ENCODE results near the gene SMIM20.

SMIM20 gene

DNA sequence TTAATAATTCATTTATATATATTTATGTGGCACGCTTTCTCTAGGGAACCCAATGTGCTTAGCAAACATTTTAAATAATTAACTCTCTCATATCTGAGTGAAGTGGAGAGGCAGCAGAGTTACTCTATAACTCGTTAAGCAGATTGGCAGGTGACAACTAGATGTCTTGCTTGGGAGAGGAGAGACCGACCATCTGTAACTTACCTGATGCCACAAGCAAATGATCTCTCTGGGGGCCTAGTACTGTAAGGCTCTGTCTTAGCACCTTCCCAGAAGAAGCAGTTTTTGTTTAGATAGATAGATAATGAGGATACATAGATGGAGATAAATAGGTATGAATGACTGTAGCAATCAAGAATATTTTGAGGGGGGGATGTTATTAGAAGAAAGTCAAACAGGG lies 39.4 kb upstream of the SMIM20 start:
- Histone ChIP-seq H3K4me2 (ENCODE audit: low read depth, low read length) (peak overlapping the region; percentile 53), H3F3A (ENCODE audit: insufficient read depth, low read length) (peaks cover 25% of the 10 kb centered on the region), H2AFZ (ENCODE audit: low read length) (peak overlapping the region; percentile 66; the same call in 1 of the 2 replicates), H3K9me2 (replicated peaks; ENCODE audit: insufficient read depth, low read length) (no peaks in the 10 kb centered on the region), H3K27me3 (replicated peaks; ENCODE audit: insufficient read depth, low read length) (no peaks in the 10 kb centered on the region), H3K27ac (ENCODE audit: low read length) (peak overlapping the region; percentile 87), H3K9ac (ENCODE audit: low read length) (peak overlapping the region; percentile 28; the same call in 1 of the 2 replicates), H3K4me3 (ENCODE audit: low read length) (no peak overlapping the region), H3K4me1 (ENCODE audit: low read length) (peaks cover 68% of the 10 kb centered on the region), H3K36me3 (replicated peaks; ENCODE audit: insufficient read depth, low read length) (no peaks in the 10 kb centered on the region), H4K20me1 (ENCODE audit: insufficient read depth, low read length) (no peaks in the 10 kb centered on the region), H3K79me2 (ENCODE audit: low read length) (no peaks in the 10 kb centered on the region), H3K9me3 (replicated peaks; ENCODE audit: insufficient read depth, low read length) (no peaks in the 10 kb centered on the region)
- DNase-seq: no peak
- TF ChIP-seq EZH2 (optimal IDR thresholded peaks at IDR 0.05; ENCODE audit: low read depth, low read length) (no peak), EZH2phosphoT487 (IDR thresholded peaks at IDR 0.05; ENCODE audit: low read length) (no peak)
- TF ChIP-seq, protein P1, sequence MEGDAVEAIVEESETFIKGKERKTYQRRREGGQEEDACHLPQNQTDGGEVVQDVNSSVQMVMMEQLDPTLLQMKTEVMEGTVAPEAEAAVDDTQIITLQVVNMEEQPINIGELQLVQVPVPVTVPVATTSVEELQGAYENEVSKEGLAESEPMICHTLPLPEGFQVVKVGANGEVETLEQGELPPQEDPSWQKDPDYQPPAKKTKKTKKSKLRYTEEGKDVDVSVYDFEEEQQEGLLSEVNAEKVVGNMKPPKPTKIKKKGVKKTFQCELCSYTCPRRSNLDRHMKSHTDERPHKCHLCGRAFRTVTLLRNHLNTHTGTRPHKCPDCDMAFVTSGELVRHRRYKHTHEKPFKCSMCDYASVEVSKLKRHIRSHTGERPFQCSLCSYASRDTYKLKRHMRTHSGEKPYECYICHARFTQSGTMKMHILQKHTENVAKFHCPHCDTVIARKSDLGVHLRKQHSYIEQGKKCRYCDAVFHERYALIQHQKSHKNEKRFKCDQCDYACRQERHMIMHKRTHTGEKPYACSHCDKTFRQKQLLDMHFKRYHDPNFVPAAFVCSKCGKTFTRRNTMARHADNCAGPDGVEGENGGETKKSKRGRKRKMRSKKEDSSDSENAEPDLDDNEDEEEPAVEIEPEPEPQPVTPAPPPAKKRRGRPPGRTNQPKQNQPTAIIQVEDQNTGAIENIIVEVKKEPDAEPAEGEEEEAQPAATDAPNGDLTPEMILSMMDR (IDR thresholded peaks at IDR 0.05; ENCODE audit: low read length): no peak

DNA sequence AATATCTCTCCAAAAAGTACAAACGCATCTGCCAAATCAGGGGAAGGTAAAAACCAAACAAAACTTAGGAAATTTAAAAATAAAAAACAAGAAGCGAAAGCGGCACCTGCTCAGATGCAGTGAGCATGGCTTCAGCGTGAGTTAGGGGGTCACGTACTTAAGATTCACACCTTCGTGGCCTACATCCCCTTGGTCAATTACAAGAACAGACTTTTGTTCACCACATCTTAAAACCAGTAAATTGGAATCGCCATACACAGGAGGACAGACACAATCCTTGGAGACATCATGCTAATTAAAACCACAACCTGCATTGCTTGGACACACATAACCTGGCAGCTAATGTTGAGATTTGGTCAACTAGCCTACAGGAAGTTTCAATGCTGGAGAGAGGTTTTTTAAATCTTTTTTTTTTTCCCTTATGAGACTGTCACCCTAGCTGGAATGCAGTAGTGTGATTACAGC lies 38.7 kb upstream of the SMIM20 start:
- DNase-seq: peak; percentile 65
- no peaks in the 10 kb centered on the region for H4K20me1 ChIP-seq (ENCODE audit: insufficient read depth, low read length)
- peak overlapping the region; percentile 53 for H3K4me2 ChIP-seq (ENCODE audit: low read depth, low read length)
- H3K36me3 ChIP-seq (replicated peaks; ENCODE audit: insufficient read depth, low read length): no peaks in the 10 kb centered on the region
- H3K9me2 ChIP-seq (replicated peaks; ENCODE audit: insufficient read depth, low read length): no peaks in the 10 kb centered on the region
- H2AFZ ChIP-seq (ENCODE audit: low read length): peak overlapping the region; percentile 66
- no peaks in the 10 kb centered on the region for H3K79me2 ChIP-seq (ENCODE audit: low read length)
- peaks cover 25% of the 10 kb centered on the region for H3F3A ChIP-seq (ENCODE audit: insufficient read depth, low read length)
- peak overlapping the region; percentile 16; the same call in 1 of the 2 replicates for H3K9ac ChIP-seq (ENCODE audit: low read length)
- H3K27ac ChIP-seq (ENCODE audit: low read length): peak overlapping the region; percentile 87
- TF ChIP-seq EZH2phosphoT487 (IDR thresholded peaks at IDR 0.05; ENCODE audit: low read length) (no peak), EZH2 (optimal IDR thresholded peaks at IDR 0.05; ENCODE audit: low read depth, low read length) (no peak)
- TF ChIP-seq, protein P1 (IDR thresholded peaks at IDR 0.05; ENCODE audit: low read length): no peak
- peaks cover 61% of the 10 kb centered on the region for H3K4me1 ChIP-seq (ENCODE audit: low read length)
- H3K27me3 ChIP-seq (replicated peaks; ENCODE audit: insufficient read depth, low read length): no peaks in the 10 kb centered on the region
- no peaks in the 10 kb centered on the region for H3K9me3 ChIP-seq (replicated peaks; ENCODE audit: insufficient read depth, low read length)
- H3K4me3 ChIP-seq (ENCODE audit: low read length): peak overlapping the region; percentile 4; the same call in 1 of the 2 replicates

DNA sequence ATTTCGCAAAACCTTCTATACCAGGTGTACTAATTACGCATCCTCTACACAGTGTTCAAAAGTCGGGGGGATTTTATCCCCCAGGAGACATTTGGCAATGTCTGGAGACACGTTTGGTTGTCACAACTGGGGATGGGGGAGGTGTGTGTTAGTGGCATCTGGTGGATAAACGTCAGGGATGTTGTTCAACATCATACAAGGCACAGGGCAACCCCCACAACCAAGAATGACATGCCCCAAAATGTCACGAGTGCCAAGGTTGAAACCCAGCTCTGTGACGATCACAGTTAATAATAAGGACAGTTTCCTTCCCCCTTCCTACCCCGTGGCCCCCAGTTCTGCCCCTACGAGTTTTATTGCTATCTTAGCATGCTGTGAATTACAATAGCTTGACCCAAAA lies 35.3 kb upstream of the SMIM20 start:
- H3K4me2 ChIP-seq (ENCODE audit: low read depth, low read length): peak overlapping the region; percentile 45
- H3K9me2 ChIP-seq (replicated peaks; ENCODE audit: insufficient read depth, low read length): no peaks in the 10 kb centered on the region
- no peaks in the 10 kb centered on the region for H3K27me3 ChIP-seq (replicated peaks; ENCODE audit: insufficient read depth, low read length)
- peaks cover 25% of the 10 kb centered on the region for H3F3A ChIP-seq (ENCODE audit: insufficient read depth, low read length)
- no peaks in the 10 kb centered on the region for H3K79me2 ChIP-seq (ENCODE audit: low read length)
- no peaks in the 10 kb centered on the region for H4K20me1 ChIP-seq (ENCODE audit: insufficient read depth, low read length)
- peak overlapping the region; percentile 17; the same call in 1 of the 2 replicates for H2AFZ ChIP-seq (ENCODE audit: low read length)
- peaks cover 45% of the 10 kb centered on the region for H3K4me1 ChIP-seq (ENCODE audit: low read length)
- no peak for TF ChIP-seq EZH2phosphoT487 (IDR thresholded peaks at IDR 0.05; ENCODE audit: low read length)
- TF ChIP-seq, protein P1 (IDR thresholded peaks at IDR 0.05; ENCODE audit: low read length): no peak
- no peaks in the 10 kb centered on the region for H3K36me3 ChIP-seq (replicated peaks; ENCODE audit: insufficient read depth, low read length)
- DNase-seq: no peak
- H3K4me3 ChIP-seq (ENCODE audit: low read length): no peak overlapping the region
- no peaks in the 10 kb centered on the region for H3K9me3 ChIP-seq (replicated peaks; ENCODE audit: insufficient read depth, low read length)
- H3K9ac ChIP-seq (ENCODE audit: low read length): no peak overlapping the region; the same call in 1 of the 2 replicates
- peak overlapping the region; percentile 22; the same call in 1 of the 2 replicates for H3K27ac ChIP-seq (ENCODE audit: low read length)

Data from MM.1S (cell line).